Mesenteric fat pad (tissue), 1 donor: ENCODE data around the gene AQP12A. TPM values are rescaled to one million over a fixed set of nuclear protein-coding genes. Genes with fewer than 3 reads are reported as not detected.

Experiments used
- DNase-seq: peaks from one replicate; pipeline ENCODE4 v3.0.0-alpha.2; 2020; ENCODE audit warnings: low spot score
- total RNA-seq: library from RNA; stranded (reverse); fragmentation: NEBNext Ultra II Directional; extraction: Animal tissue kit (Norgen Biotek cat#: 25700); gene quantifications from one replicate; pipeline ENCODE4 v1.2.1, GENCODE V29; 2021
- donor health status: DM: yes; HTN: yes; CAD: no.

AQP12A gene
- total RNA-seq, 1 donor from 2014 or later, result not detected

DNA sequence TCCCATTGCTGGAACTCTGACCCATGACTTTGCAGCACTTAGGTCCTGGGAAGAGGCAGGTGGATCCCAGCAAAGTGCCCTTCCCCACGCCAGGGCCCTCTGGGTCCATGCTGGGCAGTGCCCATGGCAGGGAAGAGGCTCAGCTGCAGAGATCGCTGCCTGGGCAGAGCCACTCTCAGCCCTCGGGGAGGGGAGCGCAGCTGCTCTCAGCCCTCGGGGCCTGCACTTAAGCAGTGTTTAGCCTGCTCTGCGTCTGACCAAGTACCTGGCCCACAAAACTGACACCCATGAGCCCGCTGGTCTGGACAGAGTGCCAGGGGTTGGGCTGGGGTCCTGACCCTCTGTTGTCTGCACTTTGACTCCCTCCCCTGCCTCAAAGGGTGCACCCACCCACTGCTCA, 46.3 kb downstream of the AQP12A start:
- no peak for DNase-seq

DNA sequence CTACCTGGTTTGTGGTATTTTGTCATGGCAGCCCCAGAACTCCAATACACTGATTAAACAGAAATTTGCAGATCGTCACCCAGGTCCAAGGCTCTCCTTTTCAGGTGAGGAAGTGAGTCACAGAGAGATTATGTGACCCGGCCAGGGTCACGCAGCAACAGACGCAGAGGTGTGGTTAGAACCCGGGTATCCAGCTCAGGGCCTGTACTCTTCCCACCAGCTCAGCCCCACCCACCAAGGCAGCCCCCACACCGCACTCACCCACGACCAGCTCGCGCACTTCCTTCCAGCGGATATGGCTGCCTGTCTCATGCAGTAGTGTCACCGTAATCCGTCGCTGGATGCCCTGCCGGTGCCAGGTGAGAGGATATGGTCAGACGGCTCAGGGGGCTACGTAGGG, 48.1 kb downstream of the AQP12A start:
- DNase-seq, result no peak

DNA sequence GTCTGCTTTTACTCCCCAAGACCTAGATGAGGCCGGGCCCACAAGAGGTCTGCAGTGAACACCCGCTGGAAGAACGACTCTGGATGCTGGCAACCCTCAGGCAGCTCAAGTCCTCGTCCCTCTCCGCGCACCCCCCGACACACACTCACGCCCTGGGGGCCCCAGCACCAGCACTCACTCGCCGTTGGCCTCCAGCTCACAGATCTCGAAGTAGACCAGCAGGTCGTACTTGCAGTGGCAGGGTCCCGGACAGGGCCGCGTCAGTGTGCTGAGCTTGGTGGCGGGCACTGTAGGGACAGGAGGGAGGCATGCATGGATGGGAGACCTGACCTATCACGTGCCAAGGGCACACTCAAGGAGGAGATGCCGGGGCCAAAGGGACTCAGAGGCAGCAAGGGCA, 49.4 kb downstream of the AQP12A start:
- no peak for DNase-seq

DNA sequence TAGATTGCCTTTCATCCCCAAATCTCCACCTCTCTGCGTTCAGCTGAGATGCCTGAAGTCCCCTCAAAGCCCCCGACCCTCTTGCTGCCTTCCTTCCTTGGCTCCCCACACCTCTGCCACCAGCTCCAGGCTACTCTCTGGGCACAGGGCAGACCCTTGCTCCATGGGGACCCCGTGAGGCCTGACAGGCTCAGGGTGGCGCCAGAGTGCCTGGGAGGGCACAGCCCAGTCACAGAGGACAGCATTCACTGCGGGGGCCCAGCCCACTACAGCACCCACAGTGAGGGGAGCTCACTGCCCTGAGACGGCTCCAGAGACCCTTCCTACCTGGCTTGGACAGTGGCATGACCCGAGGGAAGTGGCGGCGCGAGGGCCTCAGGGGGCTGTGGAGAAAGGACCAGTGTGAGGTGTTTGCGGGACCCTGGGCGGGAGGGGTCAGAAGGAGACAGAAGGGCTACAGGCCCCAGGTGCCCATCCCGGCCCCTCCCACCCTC, 51.0 kb downstream of the AQP12A start:
- DNase-seq, result no peak

DNA sequence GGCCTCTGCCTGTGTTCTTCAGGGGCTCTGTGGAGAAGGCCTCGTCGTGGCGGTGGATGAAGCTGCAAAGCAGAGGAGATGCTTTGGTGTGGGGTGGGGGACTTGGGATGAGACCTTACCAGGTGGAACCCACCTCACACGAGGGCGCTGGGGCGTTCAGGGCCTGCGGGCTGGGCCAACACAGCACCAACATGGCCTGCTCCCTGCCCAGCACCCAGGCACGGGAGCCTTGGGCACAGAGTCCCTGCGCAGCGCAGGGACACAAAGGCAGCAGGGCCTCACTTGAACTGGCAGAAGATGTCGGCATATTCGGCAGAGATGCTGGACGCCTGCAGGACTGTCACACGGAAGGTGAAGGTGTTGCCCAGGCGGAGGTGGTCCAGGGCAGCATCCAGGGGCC, 53.8 kb downstream of the AQP12A start:
- no peak for DNase-seq

DNA sequence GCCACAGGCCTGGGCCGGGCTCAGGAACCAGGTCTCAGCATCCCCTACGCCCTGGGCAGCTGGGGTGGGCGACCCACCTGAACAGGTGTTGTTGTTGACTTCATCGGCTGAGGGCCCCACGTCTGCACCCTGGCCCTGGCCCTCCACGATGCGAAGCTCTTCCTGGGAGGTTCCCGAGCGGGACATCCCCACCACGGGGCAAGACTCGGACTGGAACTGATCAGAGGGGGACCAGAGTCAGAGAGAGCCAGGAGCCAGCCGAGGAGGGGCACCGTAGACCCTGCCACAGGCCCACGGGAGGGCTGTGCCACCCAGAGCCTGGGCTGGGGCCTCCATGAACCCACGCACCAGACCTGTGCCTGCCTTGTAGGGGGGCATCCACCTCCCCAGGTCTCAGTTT, 54.3 kb downstream of the AQP12A start:
- no peak for DNase-seq

DNA sequence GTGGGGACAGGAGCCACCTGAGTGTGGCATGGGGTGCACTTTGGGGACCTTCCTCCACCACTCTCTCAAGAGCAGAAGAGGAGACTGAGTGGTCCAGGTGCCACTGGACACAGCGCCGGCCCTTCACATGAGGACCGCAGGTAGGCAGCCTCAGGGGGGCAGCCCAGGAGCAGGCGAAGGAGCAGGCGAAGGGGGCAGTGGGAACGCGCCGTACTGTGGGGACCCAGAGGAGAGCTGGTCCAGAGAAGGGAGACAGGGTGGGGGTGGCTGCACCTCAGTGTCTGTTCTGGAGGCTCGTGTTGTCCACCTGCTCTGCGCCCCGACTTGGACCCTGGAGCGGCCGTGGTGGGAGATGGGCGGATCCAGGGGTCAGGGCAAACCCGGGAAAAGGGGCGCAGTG, 55.0 kb downstream of the AQP12A start:
- no peak for DNase-seq

DNA sequence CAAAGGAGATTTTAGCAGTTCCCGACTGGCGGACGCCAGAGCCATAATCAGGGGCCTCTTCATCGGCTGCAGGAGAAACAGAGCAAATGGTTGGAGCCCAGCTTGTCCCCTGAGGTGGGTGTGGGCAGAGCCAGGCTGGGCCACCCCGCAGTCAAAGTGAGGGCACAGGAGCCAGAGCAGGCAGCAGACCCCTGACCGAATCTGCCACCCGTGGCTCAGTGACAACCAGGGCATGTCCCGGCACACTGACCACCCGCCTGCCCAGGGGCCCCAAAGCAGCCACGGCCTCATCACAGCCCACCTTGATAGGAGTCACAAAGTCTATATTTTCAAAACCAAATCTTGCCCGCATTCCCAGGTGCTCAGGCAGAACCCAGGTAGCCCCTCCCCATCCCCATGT, 55.6 kb downstream of the AQP12A start:
- DNase-seq, result no peak

Other genes starting within 250 kb of the AQP12A start
- gene ANKMY1, start 133.9 kb upstream of the AQP12A start, total RNA-seq, result 11.4 TPM
- gene DUSP28, start 131.5 kb upstream of the AQP12A start, total RNA-seq, result 3.8 TPM
- gene RNPEPL1, start 123.4 kb upstream of the AQP12A start, total RNA-seq, result 69.9 TPM
- gene CAPN10, start 105.1 kb upstream of the AQP12A start, total RNA-seq, result 18.2 TPM
- gene GPR35, start 66.4 kb upstream of the AQP12A start, total RNA-seq, result 1.9 TPM
- gene AQP12B, start 9.0 kb upstream of the AQP12A start, total RNA-seq, result not detected
- gene KIF1A, start 128.4 kb downstream of the AQP12A start, total RNA-seq, result not detected
- 0.32 TPM for gene AGXT, start 177.0 kb downstream of the AQP12A start, total RNA-seq
- gene MAB21L4, start 204.3 kb downstream of the AQP12A start, total RNA-seq, result not detected
- not detected for gene CROCC2, start 214.5 kb downstream of the AQP12A start, total RNA-seq